ENCODE results near the gene TDRD9.

Gene TDRD9

GRCh38 chr14:103891667-103892215 lies 36.5 kb upstream of the TDRD9 start:
- peaks cover 0 to 4% (median 0%) of the 10 kb centered on the region in 5 donors for H3K9me3 ChIP-seq (ENCODE audit: control insufficient read depth in 5 of 5, low read length in 5 of 5)
- no peak overlapping the region for H3K4me3 ChIP-seq (ENCODE audit: low read depth in 1 of 5, low read length in 5 of 5)
- no peak overlapping the region for H3K9ac ChIP-seq (ENCODE audit: low read length in 5 of 5)
- no peaks in the 10 kb centered on the region for H3K36me3 ChIP-seq (ENCODE audit: control insufficient read depth in 5 of 5, insufficient read depth in 5 of 5, low read length in 5 of 5)
- H3K27ac ChIP-seq (ENCODE audit: low read depth, low read length), result no peak overlapping the region
- H3K4me1 ChIP-seq (ENCODE audit: control insufficient read depth in 5 of 5, insufficient read depth in 5 of 5, low read length in 5 of 5), result peaks cover 5 to 26% (median 14%) of the 10 kb centered on the region in 5 donors
- peaks cover 2 to 12% (median 8%) of the 10 kb centered on the region in 5 donors for H3K27me3 ChIP-seq (ENCODE audit: control insufficient read depth in 5 of 5, insufficient read depth in 4 of 5, low read length in 5 of 5)

DNA sequence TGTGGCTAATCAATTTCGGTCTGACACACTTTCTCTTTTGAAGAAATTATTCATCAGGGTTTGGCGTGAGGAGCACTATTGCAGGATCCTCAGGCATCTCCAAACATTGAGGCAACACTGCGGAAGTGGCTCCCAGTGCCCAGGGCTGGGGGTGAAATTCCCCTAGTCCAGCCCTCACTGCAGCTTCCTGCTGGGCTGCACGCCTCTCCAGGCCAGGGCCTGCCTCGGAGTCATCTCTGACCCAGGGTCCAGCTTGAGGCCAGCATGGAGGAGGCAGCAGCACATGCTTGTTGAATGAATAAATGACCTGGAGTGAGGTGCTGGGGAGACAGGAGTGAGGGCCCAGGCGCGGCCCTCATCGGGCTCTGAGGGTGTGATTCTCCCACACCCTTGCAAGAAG lies 36.0 kb upstream of the TDRD9 start:
- Histone ChIP-seq H3K9ac (ENCODE audit: low read length in 5 of 5) (no peak overlapping the region), H3K4me1 (ENCODE audit: control insufficient read depth in 5 of 5, insufficient read depth in 5 of 5, low read length in 5 of 5) (peaks cover 5 to 26% (median 14%) of the 10 kb centered on the region in 5 donors), H3K27ac (ENCODE audit: low read depth, low read length) (no peak overlapping the region), H3K27me3 (ENCODE audit: control insufficient read depth in 5 of 5, insufficient read depth in 4 of 5, low read length in 5 of 5) (peaks cover 2 to 13% (median 5%) of the 10 kb centered on the region in 5 donors), H3K9me3 (ENCODE audit: control insufficient read depth in 5 of 5, low read length in 5 of 5) (peaks cover 0 to 4% (median 0%) of the 10 kb centered on the region in 5 donors), H3K36me3 (ENCODE audit: control insufficient read depth in 5 of 5, insufficient read depth in 5 of 5, low read length in 5 of 5) (no peaks in the 10 kb centered on the region), H3K4me3 (ENCODE audit: low read depth in 1 of 5, low read length in 5 of 5) (no peak overlapping the region)

- H3K27me3 ChIP-seq (ENCODE audit: control insufficient read depth in 5 of 5, insufficient read depth in 4 of 5, low read length in 5 of 5), result peaks cover 0 to 13% (median 5%) of the 10 kb centered on the region in 5 donors
- H3K4me3 ChIP-seq (ENCODE audit: low read depth in 1 of 5, low read length in 5 of 5), result no peak overlapping the region
- peaks cover 5 to 25% (median 14%) of the 10 kb centered on the region in 5 donors for H3K4me1 ChIP-seq (ENCODE audit: control insufficient read depth in 5 of 5, insufficient read depth in 5 of 5, low read length in 5 of 5)
- no peak overlapping the region for H3K9ac ChIP-seq (ENCODE audit: low read length in 5 of 5)
- no peaks in the 10 kb centered on the region for H3K36me3 ChIP-seq (ENCODE audit: control insufficient read depth in 5 of 5, insufficient read depth in 5 of 5, low read length in 5 of 5)
- H3K9me3 ChIP-seq (ENCODE audit: control insufficient read depth in 5 of 5, low read length in 5 of 5), result peaks cover 0 to 4% (median 0%) of the 10 kb centered on the region in 5 donors
- H3K27ac ChIP-seq (ENCODE audit: low read depth, low read length), result no peak overlapping the region
Measured at GRCh38 chr14:103894034-103894722, 34.1 kb upstream of the TDRD9 start.

DNA sequence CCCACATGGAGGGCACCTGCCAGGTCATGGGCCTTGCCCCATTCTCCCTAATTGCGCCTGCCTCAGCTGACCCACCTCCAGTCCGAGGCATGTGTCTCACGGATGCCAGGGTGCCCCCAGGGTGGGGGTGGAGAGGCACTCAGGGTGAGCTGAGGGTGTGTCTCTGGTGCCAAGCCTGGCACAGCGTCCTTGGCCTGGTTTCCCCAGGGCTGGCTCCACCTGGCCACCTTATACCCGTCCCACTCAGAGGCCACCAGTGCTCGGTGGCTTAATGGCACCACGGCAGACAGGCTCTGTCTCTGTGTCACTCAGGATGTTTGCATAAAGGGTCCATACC lies 33.6 kb upstream of the TDRD9 start:
- Histone ChIP-seq H3K36me3 (ENCODE audit: control insufficient read depth in 5 of 5, insufficient read depth in 5 of 5, low read length in 5 of 5) (no peaks in the 10 kb centered on the region), H3K27ac (ENCODE audit: low read depth, low read length) (no peak overlapping the region), H3K27me3 (ENCODE audit: control insufficient read depth in 5 of 5, insufficient read depth in 4 of 5, low read length in 5 of 5) (peaks cover 0 to 9% (median 3%) of the 10 kb centered on the region in 5 donors), H3K9me3 (ENCODE audit: control insufficient read depth in 5 of 5, low read length in 5 of 5) (peaks cover 0 to 4% (median 0%) of the 10 kb centered on the region in 5 donors), H3K4me1 (ENCODE audit: control insufficient read depth in 5 of 5, insufficient read depth in 5 of 5, low read length in 5 of 5) (peaks cover 5 to 20% (median 14%) of the 10 kb centered on the region in 5 donors), H3K9ac (ENCODE audit: low read length in 5 of 5) (no peak overlapping the region), H3K4me3 (ENCODE audit: low read depth in 1 of 5, low read length in 5 of 5) (no peak overlapping the region)

GRCh38 chr14:103896578-103896977 lies 31.7 kb upstream of the TDRD9 start:
- Histone ChIP-seq H3K27me3 (ENCODE audit: control insufficient read depth in 5 of 5, insufficient read depth in 4 of 5, low read length in 5 of 5) (peaks cover 0 to 9% (median 3%) of the 10 kb centered on the region in 5 donors), H3K4me3 (ENCODE audit: low read depth in 1 of 5, low read length in 5 of 5) (no peak overlapping the region), H3K36me3 (ENCODE audit: control insufficient read depth in 5 of 5, insufficient read depth in 5 of 5, low read length in 5 of 5) (no peaks in the 10 kb centered on the region), H3K9ac (ENCODE audit: low read length in 5 of 5) (no peak overlapping the region), H3K4me1 (ENCODE audit: control insufficient read depth in 5 of 5, insufficient read depth in 5 of 5, low read length in 5 of 5) (peaks cover 0 to 7% (median 1%) of the 10 kb centered on the region in 5 donors), H3K27ac (ENCODE audit: low read depth, low read length) (no peak overlapping the region), H3K9me3 (ENCODE audit: control insufficient read depth in 5 of 5, low read length in 5 of 5) (peaks cover 0 to 4% (median 0%) of the 10 kb centered on the region in 5 donors)

DNA sequence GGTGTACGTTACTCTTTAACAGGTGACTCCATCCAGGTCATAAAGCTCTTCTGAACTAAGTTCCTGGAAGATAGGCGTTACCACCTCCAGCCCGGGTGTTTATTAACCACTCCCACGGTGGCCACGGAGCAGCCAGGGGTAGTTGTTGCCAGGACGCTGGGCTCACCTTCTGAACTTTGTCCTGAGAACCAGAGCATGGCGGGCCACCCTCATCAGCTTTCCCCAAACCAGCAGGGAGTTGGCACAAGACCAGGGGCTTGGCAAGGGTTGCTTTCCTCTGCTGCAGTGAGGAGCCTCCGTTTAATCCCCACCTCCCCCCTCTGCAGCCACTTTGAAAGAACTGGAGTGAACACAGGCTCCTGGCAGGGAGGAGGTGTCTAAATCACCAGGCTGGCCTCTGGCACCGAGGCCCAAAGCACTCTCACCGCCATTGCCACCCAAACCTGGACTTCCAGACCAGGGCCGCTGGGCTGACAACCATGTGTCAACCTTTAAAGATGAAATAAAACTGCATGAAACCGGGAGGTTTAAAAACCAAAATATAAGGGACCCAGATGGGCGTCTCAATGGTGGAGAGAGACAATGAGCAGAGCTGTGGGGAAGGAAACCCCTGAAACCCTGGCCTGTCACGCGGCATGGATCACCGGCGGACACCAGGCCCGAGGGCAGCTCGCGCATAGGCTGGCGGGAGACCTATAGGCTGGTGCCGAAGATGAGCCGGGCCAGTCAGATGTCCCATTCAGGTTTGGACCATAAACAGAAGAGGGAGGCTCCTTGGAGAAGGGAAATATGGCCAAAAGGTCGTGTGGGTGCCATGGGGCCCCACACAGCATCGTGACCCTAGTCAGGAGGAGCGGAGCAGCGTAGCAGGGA lies 30.9 kb upstream of the TDRD9 start:
- Histone ChIP-seq H3K9ac (ENCODE audit: low read length in 5 of 5) (no peak overlapping the region), H3K27me3 (ENCODE audit: control insufficient read depth in 5 of 5, insufficient read depth in 4 of 5, low read length in 5 of 5) (peaks cover 0 to 9% (median 3%) of the 10 kb centered on the region in 5 donors), H3K9me3 (ENCODE audit: control insufficient read depth in 5 of 5, low read length in 5 of 5) (peaks cover 0 to 4% (median 0%) of the 10 kb centered on the region in 5 donors), H3K27ac (ENCODE audit: low read depth, low read length) (no peak overlapping the region), H3K4me3 (ENCODE audit: low read depth in 1 of 5, low read length in 5 of 5) (no peak overlapping the region), H3K36me3 (ENCODE audit: control insufficient read depth in 5 of 5, insufficient read depth in 5 of 5, low read length in 5 of 5) (no peaks in the 10 kb centered on the region), H3K4me1 (ENCODE audit: control insufficient read depth in 5 of 5, insufficient read depth in 5 of 5, low read length in 5 of 5) (peaks cover 0 to 4% (median 0%) of the 10 kb centered on the region in 5 donors)

- Histone ChIP-seq H3K27ac (ENCODE audit: low read depth, low read length) (no peak overlapping the region), H3K27me3 (ENCODE audit: control insufficient read depth in 5 of 5, insufficient read depth in 4 of 5, low read length in 5 of 5) (peaks cover 0 to 9% (median 3%) of the 10 kb centered on the region in 5 donors), H3K4me1 (ENCODE audit: control insufficient read depth in 5 of 5, insufficient read depth in 5 of 5, low read length in 5 of 5) (peaks cover 0 to 4% (median 0%) of the 10 kb centered on the region in 5 donors), H3K36me3 (ENCODE audit: control insufficient read depth in 5 of 5, insufficient read depth in 5 of 5, low read length in 5 of 5) (no peaks in the 10 kb centered on the region), H3K9me3 (ENCODE audit: control insufficient read depth in 5 of 5, low read length in 5 of 5) (peaks cover 0 to 4% (median 0%) of the 10 kb centered on the region in 5 donors), H3K9ac (ENCODE audit: low read length in 5 of 5) (no peak overlapping the region), H3K4me3 (ENCODE audit: low read depth in 1 of 5, low read length in 5 of 5) (no peak overlapping the region)
Measured at GRCh38 chr14:103898204-103898603, 30.1 kb upstream of the TDRD9 start.

- peaks cover 0 to 4% (median 0%) of the 10 kb centered on the region in 5 donors for H3K9me3 ChIP-seq (ENCODE audit: control insufficient read depth in 5 of 5, low read length in 5 of 5)
- no peak overlapping the region for H3K4me3 ChIP-seq (ENCODE audit: low read depth in 1 of 5, low read length in 5 of 5)
- H3K4me1 ChIP-seq (ENCODE audit: control insufficient read depth in 5 of 5, insufficient read depth in 5 of 5, low read length in 5 of 5), result peaks cover 0 to 4% (median 0%) of the 10 kb centered on the region in 5 donors
- peaks cover 0 to 9% (median 3%) of the 10 kb centered on the region in 5 donors for H3K27me3 ChIP-seq (ENCODE audit: control insufficient read depth in 5 of 5, insufficient read depth in 4 of 5, low read length in 5 of 5)
- H3K9ac ChIP-seq (ENCODE audit: low read length in 5 of 5), result no peak overlapping the region
- H3K27ac ChIP-seq (ENCODE audit: low read depth, low read length), result no peak overlapping the region
- no peaks in the 10 kb centered on the region for H3K36me3 ChIP-seq (ENCODE audit: control insufficient read depth in 5 of 5, insufficient read depth in 5 of 5, low read length in 5 of 5)
Measured at GRCh38 chr14:103898711-103899110, 29.5 kb upstream of the TDRD9 start.

DNA sequence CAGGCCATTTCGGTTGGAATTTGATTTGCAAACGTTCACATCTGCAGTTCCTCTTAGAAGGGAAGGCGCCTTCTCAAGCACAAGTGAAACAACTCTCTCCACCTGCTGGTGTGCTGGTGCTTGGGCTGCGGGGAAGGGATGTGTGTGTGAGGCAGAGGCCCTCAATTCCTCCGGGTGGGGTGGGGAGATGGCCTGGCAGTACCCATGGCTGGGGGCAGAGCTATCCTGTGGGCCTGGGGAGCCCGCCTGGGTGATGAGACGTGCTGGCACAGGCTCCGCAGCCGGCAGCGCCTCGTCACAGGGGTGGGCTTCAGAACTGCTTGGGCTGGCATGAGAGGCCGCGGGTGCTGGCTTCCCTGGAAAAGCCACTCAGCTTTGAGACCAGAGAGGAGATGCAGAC lies 28.9 kb upstream of the TDRD9 start:
- H3K9ac ChIP-seq (ENCODE audit: low read length in 5 of 5), result no peak overlapping the region

More for the DNA sequence above, 28.9 kb upstream of the TDRD9 start:
- Histone ChIP-seq H3K36me3 (ENCODE audit: control insufficient read depth in 5 of 5, insufficient read depth in 5 of 5, low read length in 5 of 5) (no peaks in the 10 kb centered on the region), H3K27me3 (ENCODE audit: control insufficient read depth in 5 of 5, insufficient read depth in 4 of 5, low read length in 5 of 5) (peaks cover 0 to 9% (median 3%) of the 10 kb centered on the region in 5 donors), H3K9me3 (ENCODE audit: control insufficient read depth in 5 of 5, low read length in 5 of 5) (peaks cover 0 to 4% (median 0%) of the 10 kb centered on the region in 5 donors), H3K4me3 (ENCODE audit: low read depth in 1 of 5, low read length in 5 of 5) (no peak overlapping the region), H3K27ac (ENCODE audit: low read depth, low read length) (no peak overlapping the region), H3K4me1 (ENCODE audit: control insufficient read depth in 5 of 5, insufficient read depth in 5 of 5, low read length in 5 of 5) (peaks cover 0 to 4% (median under 1%) of the 10 kb centered on the region in 5 donors)
